HepG2 (cell line): ENCODE data around the gene RNF213. TPM values are rescaled to one million over a fixed set of nuclear protein-coding genes. Genes with fewer than 3 reads are reported as not detected.
A peak's percentile ranks its signal among the peaks of the same experiment; 100 is the strongest.

Experiments used
- CC2D1A ChIP-seq: sonication (generic); formaldehyde crosslinking; IDR thresholded peaks from 2 replicates; pipeline ENCODE4 v1.8.1; 2023; ENCODE audit warnings: mild to moderate bottlenecking, missing genetic modification reagents
- DR1 ChIP-seq: sonication (generic); formaldehyde crosslinking; IDR thresholded peaks from 2 replicates; pipeline ENCODE4 v1.8.0; 2021; ENCODE audit warnings: mild to moderate bottlenecking, missing genetic modification reagents, inconsistent platforms
- GABPB1 ChIP-seq: IDR thresholded peaks from 2 replicates; pipeline ENCODE4 v1.6.1; 2016; ENCODE audit warnings: mild to moderate bottlenecking, missing genetic modification reagents, moderate library complexity, missing compliant biosample characterization
- PHF21A ChIP-seq: sonication (generic); formaldehyde crosslinking; IDR thresholded peaks from 2 replicates; pipeline ENCODE4 v1.5.0; 2020; ENCODE audit warnings: mild to moderate bottlenecking, missing genetic modification reagents
- RCOR2 ChIP-seq: IDR thresholded peaks from 2 replicates; pipeline ENCODE4 v1.6.1; 2016; ENCODE audit warnings: missing biosample characterization, missing genetic modification reagents
- REXO4 ChIP-seq: sonication (generic); formaldehyde crosslinking; IDR thresholded peaks from 2 replicates; pipeline ENCODE4 v1.8.0; 2022; ENCODE audit warnings: missing genetic modification reagents, mild to moderate bottlenecking, borderline replicate concordance
- TAF15 ChIP-seq: fragments of 200-400 bp; formaldehyde crosslinking; IDR thresholded peaks from one replicate; pipeline ENCODE4 v1.6.1; 2018; ENCODE audit warnings: mild to moderate bottlenecking, low read depth, low read length; ENCODE audit not compliant: poor library complexity, severe bottlenecking
- ZFP41 ChIP-seq: sonication (generic); formaldehyde crosslinking; IDR thresholded peaks from 2 replicates; pipeline ENCODE4 v1.4.0; 2020; ENCODE audit warnings: mild to moderate bottlenecking, missing genetic modification reagents, borderline replicate concordance
- ZNF124 ChIP-seq: sonication (generic); formaldehyde crosslinking; IDR thresholded peaks from 2 replicates; pipeline ENCODE4 v1.4.0; 2020; ENCODE audit warnings: missing genetic modification reagents
- ZNF232 ChIP-seq: sonication (generic); formaldehyde crosslinking; IDR thresholded peaks from 2 replicates; pipeline ENCODE4 v1.4.0; 2020; ENCODE audit warnings: missing genetic modification reagents, borderline replicate concordance
- ZNF30 ChIP-seq: sonication (generic); formaldehyde crosslinking; IDR thresholded peaks from 2 replicates; pipeline ENCODE4 v1.5.0; 2020; ENCODE audit warnings: mild to moderate bottlenecking, missing genetic modification reagents
- ZNF441 ChIP-seq: sonication (generic); formaldehyde crosslinking; IDR thresholded peaks from 2 replicates; pipeline ENCODE4 v1.7.0; 2021; ENCODE audit warnings: missing genetic modification reagents, borderline replicate concordance
- ZNF451 ChIP-seq: sonication (generic); formaldehyde crosslinking; IDR thresholded peaks from 2 replicates; pipeline ENCODE4 v1.5.0; 2020; ENCODE audit warnings: mild to moderate bottlenecking, missing genetic modification reagents
- ZNF749 ChIP-seq: sonication (generic); formaldehyde crosslinking; IDR thresholded peaks from 2 replicates; pipeline ENCODE4 v1.8.0; 2022; ENCODE audit warnings: mild to moderate bottlenecking, missing genetic modification reagents, moderate library complexity, borderline replicate concordance
- ZNF839 ChIP-seq: sonication (generic); formaldehyde crosslinking; IDR thresholded peaks from 2 replicates; pipeline ENCODE4 v1.4.0; 2020; ENCODE audit warnings: missing genetic modification reagents, mild to moderate bottlenecking, borderline replicate concordance
- polyA plus RNA-seq, 8 experiments: library from polyadenylated mRNA; depleted of rRNA in 3 of 8; stranded (reverse) in 7 of 8; unstranded in 1 of 8; fragments of >200 nt; fragmentation: Illumina TruSeq in 4 of 8; extraction: Trizol in 4 of 8; gene quantifications; 2 replicates each; pipeline versions ENCODE4 v1.2.1 to v1.2.3, GENCODE V29; 2011 to 2016; ENCODE audit warnings: low read depth in 4 of 8, missing spikeins in 1 of 8, mixed read lengths in 1 of 8; ENCODE audit not compliant: insufficient read depth in 1 of 8
- total RNA-seq, 5 experiments: library from RNA; depleted of rRNA; stranded (reverse); fragments of >200 nt; fragmentation: Illumina TruSeq; extraction: Trizol; gene quantifications; 2 replicates each; pipeline ENCODE4 v1.2.3, GENCODE V29; 2016; ENCODE audit warnings: low read depth in 1 of 5
- TF ChIP-seq, protein P1 (sequence below): sonication (generic); formaldehyde crosslinking; IDR thresholded peaks from 2 replicates; pipeline ENCODE4 v1.5.0; 2020; ENCODE audit warnings: mild to moderate bottlenecking, missing genetic modification reagents, borderline replicate concordance
- TF ChIP-seq, protein P2 (sequence below): sonication (generic); formaldehyde crosslinking; IDR thresholded peaks from 2 replicates; pipeline ENCODE4 v1.5.0; 2020; ENCODE audit warnings: mild to moderate bottlenecking, low read depth, missing genetic modification reagents, borderline replicate concordance
- TF ChIP-seq, protein P3 (sequence below): sonication (generic); formaldehyde crosslinking; IDR thresholded peaks from 2 replicates; pipeline ENCODE4 v1.4.0; 2020; ENCODE audit warnings: missing genetic modification reagents
- TF ChIP-seq, protein P4 (sequence below): sonication (generic); formaldehyde crosslinking; IDR thresholded peaks from 2 replicates; pipeline ENCODE4 v1.8.0; 2022; ENCODE audit warnings: missing genetic modification reagents, mild to moderate bottlenecking, borderline replicate concordance

Gene RNF213
- total and polyA plus RNA-seq, 2 of the 13 experiments (the other 11 are each of a cell fraction or from before 2014, with no cell fraction given): 38.6 to 38.7 TPM

DNA sequence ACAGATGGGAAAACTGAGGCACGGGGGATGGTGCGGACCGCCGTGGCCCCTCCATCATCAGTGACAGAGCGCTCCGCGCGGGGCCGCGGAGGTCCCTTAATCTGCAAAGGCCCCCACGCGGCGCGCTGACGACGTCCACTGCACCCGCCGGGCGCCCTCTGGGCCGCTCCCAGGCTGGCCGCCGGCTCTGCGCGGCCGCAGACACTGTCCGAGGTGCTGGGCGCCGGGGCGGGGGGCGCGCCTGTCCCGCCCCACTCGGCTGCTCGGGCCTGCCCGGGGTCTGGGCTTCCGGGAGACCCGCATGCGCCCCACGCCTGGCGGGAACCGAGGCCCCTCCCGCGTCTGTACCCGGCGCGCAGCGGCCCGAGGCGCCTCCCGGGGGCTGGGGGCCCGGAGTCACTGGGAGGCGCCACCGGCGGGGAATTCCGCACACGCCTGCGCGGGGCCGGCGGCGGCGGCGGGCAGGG is 550 bp upstream of the RNF213 start (continued):
- TF ChIP-seq, protein P1, sequence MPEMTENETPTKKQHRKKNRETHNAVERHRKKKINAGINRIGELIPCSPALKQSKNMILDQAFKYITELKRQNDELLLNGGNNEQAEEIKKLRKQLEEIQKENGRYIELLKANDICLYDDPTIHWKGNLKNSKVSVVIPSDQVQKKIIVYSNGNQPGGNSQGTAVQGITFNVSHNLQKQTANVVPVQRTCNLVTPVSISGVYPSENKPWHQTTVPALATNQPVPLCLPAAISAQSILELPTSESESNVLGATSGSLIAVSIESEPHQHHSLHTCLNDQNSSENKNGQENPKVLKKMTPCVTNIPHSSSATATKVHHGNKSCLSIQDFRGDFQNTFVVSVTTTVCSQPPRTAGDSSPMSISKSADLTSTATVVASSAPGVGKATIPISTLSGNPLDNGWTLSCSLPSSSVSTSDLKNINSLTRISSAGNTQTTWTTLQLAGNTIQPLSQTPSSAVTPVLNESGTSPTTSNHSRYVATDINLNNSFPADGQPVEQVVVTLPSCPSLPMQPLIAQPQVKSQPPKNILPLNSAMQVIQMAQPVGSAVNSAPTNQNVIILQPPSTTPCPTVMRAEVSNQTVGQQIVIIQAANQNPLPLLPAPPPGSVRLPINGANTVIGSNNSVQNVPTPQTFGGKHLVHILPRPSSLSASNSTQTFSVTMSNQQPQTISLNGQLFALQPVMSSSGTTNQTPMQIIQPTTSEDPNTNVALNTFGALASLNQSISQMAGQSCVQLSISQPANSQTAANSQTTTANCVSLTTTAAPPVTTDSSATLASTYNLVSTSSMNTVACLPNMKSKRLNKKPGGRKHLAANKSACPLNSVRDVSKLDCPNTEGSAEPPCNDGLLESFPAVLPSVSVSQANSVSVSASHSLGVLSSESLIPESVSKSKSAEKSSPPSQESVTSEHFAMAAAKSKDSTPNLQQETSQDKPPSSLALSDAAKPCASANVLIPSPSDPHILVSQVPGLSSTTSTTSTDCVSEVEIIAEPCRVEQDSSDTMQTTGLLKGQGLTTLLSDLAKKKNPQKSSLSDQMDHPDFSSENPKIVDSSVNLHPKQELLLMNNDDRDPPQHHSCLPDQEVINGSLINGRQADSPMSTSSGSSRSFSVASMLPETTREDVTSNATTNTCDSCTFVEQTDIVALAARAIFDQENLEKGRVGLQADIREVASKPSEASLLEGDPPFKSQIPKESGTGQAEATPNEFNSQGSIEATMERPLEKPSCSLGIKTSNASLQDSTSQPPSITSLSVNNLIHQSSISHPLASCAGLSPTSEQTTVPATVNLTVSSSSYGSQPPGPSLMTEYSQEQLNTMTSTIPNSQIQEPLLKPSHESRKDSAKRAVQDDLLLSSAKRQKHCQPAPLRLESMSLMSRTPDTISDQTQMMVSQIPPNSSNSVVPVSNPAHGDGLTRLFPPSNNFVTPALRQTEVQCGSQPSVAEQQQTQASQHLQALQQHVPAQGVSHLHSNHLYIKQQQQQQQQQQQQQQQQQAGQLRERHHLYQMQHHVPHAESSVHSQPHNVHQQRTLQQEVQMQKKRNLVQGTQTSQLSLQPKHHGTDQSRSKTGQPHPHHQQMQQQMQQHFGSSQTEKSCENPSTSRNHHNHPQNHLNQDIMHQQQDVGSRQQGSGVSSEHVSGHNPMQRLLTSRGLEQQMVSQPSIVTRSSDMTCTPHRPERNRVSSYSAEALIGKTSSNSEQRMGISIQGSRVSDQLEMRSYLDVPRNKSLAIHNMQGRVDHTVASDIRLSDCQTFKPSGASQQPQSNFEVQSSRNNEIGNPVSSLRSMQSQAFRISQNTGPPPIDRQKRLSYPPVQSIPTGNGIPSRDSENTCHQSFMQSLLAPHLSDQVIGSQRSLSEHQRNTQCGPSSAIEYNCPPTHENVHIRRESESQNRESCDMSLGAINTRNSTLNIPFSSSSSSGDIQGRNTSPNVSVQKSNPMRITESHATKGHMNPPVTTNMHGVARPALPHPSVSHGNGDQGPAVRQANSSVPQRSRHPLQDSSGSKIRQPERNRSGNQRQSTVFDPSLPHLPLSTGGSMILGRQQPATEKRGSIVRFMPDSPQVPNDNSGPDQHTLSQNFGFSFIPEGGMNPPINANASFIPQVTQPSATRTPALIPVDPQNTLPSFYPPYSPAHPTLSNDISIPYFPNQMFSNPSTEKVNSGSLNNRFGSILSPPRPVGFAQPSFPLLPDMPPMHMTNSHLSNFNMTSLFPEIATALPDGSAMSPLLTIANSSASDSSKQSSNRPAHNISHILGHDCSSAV (CRISPR knock-in tag): no peak
- TF ChIP-seq, protein P2, sequence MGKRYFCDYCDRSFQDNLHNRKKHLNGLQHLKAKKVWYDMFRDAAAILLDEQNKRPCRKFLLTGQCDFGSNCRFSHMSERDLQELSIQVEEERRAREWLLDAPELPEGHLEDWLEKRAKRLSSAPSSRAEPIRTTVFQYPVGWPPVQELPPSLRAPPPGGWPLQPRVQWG: no peak
- TF ChIP-seq REXO4: 0 out of 2 replicates have a peak, but pooled peaks have one; percentile 47
- TF ChIP-seq ZNF232 (CRISPR knock-in tag): no peak
- TF ChIP-seq ZNF749 (CRISPR knock-in tag): 0 out of 2 replicates have a peak, but pooled peaks have one; percentile 36
- TF ChIP-seq DR1: no peak
- TF ChIP-seq TAF15: no peak
- peak; percentile 81 for TF ChIP-seq ZNF441 (CRISPR knock-in tag)
- TF ChIP-seq RCOR2: no peak
- TF ChIP-seq, protein P3, sequence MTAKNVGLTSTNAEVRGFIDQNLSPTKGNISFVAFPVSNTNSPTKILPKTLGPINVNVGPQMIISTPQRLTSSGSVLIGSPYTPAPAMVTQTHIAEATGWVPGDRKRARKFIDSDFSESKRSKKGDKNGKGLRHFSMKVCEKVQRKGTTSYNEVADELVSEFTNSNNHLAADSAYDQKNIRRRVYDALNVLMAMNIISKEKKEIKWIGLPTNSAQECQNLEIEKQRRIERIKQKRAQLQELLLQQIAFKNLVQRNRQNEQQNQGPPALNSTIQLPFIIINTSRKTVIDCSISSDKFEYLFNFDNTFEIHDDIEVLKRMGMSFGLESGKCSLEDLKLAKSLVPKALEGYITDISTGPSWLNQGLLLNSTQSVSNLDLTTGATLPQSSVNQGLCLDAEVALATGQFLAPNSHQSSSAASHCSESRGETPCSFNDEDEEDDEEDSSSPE (CRISPR knock-in tag): peak; percentile 84
- TF ChIP-seq ZNF451 (CRISPR knock-in tag): peak; percentile 34; the same call in 1 of the 2 replicates
- TF ChIP-seq GABPB1 (CRISPR knock-in tag): peak; percentile 65; the same call in 1 of the 2 replicates
- no peak for TF ChIP-seq ZNF30 (CRISPR knock-in tag)
- TF ChIP-seq CC2D1A (CRISPR knock-in tag): no peak
- no peak for TF ChIP-seq ZFP41 (CRISPR knock-in tag)
- no peak for TF ChIP-seq ZNF124 (CRISPR knock-in tag)
- TF ChIP-seq PHF21A: 0 out of 2 replicates have a peak, but pooled peaks have one; percentile 37
- TF ChIP-seq, protein P4, sequence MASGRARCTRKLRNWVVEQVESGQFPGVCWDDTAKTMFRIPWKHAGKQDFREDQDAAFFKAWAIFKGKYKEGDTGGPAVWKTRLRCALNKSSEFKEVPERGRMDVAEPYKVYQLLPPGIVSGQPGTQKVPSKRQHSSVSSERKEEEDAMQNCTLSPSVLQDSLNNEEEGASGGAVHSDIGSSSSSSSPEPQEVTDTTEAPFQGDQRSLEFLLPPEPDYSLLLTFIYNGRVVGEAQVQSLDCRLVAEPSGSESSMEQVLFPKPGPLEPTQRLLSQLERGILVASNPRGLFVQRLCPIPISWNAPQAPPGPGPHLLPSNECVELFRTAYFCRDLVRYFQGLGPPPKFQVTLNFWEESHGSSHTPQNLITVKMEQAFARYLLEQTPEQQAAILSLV (CRISPR knock-in tag): peak; percentile 64; the same call in 1 of the 2 replicates
- no peak for TF ChIP-seq ZNF839
